Head of caudate nucleus (tissue), 42 donors: ENCODE results near the gene PDZD2.

Source experiments
- DNase-seq, 42 donors: peaks; one replicate each; pipeline versions ENCODE4 v3.0.0 to v3.0.0-alpha.2; 2020 to 2021; ENCODE audit warnings: mixed read lengths in 7 of 42
- intact Hi-C: fragments of 100-400 bp; cut with DNase I; formaldehyde crosslinking; loops from one replicate; pipeline ENCODE4 v1.15.0; 2022

PDZD2 gene

DNA sequence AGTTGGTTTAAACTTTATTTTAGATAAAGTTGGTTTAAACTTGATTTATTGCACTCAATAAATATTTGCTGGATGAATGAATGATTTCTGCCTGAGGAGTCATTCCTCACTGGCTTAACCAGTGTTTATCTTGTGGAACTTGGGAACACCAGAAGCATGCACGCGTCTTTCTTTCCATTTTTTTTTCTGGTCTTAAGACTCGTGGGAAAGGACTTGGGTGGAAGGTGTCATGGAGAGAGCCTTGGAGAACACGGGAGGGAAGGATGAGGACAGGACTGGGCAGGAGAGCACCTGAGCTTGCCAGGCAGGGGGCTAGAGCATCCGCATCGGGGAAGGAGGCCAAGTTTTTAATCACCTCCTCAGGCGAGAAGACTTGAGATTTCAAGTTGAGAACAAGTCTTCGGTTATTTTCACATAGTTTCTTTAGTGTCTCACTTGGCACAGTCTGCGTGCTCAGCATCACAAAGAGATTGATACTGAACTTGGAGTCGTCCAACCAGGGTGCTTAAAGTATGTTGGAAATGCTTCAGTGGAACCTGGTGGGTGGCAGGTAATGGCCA is 144.2 kb downstream of the PDZD2 start:
- DNase-seq = no peak
- intact Hi-C loops = no loop called here

DNA sequence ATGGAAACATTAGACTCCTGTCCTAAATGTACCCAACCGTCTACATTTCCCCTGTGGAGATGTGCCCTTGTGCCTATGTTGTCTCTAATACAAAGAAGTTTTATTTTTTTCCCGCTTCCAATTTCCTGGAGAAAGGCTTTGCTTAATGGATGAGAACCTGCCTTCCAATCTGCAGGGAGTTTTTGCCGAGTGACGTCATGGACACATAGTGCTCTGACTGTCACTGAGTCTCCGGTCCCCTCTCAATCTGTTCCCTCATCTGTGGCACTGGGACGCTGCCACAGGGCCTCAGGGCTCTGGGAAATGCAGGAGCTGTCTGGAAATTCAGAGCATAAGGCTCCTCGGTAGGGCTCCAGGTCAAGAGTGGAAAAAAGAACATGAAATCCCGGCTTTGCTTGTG is 144.8 kb downstream of the PDZD2 start:
- DNase-seq = no peak

DNA sequence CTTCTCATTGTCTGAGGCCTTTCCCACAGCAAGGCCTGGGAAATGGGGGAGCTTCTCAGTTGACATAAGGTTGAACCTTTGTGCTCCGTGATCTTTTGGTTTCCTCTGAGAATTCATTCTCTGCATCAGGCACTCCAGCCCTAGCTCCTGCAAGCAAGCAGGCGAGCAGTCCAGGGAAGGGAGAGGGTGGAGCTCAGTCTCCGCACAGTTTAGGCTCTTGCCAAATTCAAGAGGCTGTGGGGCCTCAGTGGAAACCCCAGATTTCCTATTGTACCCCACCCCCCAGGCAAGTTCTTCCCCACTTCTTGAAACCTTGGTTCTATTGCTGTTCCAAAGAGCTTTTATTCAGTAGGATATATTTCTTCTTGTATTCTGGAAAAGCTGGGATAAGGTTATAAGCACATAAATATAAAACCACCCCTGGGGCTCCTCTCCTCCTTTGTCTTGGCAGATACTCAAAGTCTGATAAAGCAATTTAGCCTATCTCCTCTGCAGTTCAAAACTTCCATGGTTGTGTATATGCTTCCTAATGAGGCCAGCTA is 147.2 kb downstream of the PDZD2 start:
- intact Hi-C loops = no loop called here

More for the DNA sequence above, 144.8 kb downstream of the PDZD2 start:
- intact Hi-C loops = no loop called here

DNA sequence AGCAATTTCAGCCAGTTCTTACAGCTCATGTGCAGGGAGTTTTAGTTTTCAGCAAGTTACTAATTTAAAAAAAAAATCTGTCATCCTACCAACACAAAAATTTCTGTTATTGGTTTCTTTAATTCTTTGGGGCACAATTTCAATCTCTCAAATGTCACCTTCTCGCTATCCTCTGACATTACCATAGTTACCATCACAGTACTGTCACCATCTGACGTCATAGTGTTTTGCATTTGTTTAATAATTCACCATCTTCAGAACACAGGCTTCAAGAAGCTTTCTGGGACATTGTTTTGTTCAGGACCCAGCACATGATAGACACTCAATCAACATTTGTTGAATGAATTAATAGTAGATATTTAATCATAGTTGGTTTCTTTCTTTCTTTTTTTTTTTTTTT is 155.1 kb downstream of the PDZD2 start:
- no peak for DNase-seq
- intact Hi-C loops = no loop called here

More for the DNA sequence above, 147.2 kb downstream of the PDZD2 start:
- no peak for DNase-seq

DNA sequence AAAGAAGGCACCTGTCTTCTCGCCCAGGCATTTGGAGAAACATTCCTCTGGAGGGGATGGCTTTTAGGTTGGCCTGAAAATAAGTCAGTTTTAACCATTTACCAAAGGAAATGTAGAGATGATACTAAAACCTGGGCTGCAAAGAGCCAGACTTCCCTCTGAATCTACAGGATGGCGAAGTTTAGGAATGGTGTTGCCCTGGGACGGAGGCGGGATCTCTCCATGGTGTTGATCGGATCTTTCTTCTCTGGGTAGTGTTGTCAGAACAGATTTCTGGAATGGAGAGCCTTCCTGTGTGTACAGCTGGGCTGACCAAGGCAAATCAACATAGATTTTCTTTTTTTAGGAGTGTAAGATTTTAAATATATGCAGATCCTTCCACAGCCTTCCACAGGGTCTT is 159.2 kb downstream of the PDZD2 start:
- intact Hi-C loops = no loop called here
- DNase-seq = no peak

DNA sequence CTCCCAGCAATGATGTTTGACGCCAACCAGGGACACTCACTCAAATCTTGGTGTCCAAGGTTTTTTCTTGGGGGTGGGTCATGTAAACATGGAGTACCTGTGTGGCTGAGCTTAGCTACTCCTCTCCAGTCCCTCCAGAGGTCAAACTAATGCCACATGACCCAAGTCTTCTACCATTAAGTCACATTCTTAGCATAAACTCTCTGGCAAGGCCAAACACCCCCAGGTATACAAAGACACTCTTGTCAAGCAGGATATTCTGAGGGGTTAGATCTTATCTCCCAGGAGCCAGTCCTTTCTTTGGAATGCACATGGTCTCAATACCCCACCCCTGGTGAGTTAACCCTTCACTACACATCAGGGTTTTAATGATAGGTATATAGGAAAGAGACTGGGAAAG is 161.4 kb downstream of the PDZD2 start:
- intact Hi-C loops = no loop called here
- DNase-seq = no peak

DNA sequence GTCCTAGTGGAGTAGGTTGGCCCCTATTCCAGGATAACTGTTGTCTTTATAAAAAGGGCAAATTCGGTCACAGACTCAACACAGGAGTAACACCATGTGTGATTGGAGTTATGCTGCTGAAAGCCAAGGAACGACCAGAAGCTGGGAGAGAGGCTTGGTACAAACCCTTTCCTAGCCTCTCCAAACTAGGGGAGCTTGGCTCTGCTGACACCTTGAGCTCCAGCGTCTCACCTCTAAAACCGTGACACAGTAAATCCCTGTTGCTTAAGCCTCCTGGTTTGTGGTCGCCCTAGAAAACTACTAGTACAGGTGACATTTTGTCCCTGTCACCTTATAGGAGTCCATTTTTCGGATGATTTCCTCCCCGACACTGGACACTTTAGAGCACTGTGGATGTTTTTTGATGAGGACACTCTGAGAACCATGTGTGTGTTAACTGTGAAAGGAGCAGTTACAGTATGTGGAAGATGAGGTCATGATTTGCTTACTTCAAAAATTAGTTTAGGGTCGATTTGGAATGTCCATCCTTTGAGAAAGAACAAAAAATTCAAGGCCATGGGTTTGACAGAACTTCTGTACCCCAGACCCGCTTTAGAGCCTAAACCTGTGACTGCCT is 167.0 kb downstream of the PDZD2 start:
- intact Hi-C loops = loop anchor here (5.0 kb wide), 1 partner anchor 224 kb away; no protein-coding TSS in a partner anchor
- DNase-seq = no peak

DNA sequence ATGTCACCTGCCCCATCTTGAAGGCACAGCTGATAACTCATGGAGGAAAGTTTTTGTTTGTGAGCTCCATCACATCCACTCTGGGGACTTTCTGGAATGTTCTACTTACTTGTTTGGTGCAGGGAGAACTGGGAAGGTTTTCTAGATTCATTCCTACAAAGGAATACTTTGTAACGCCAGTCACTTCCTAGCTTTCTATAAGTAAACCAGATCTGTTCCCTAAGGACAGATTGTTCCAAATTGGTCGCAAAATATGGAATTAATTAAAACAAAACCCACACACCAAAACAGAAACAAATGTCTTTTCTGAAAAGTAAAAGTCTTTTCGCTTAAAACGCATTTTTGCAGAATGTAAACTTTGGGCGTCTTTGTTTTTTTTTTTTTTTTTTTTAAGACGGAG is 167.6 kb downstream of the PDZD2 start:
- no peak for DNase-seq
- intact Hi-C loops = loop anchor here (5.0 kb wide), 1 partner anchor 224 kb away; no protein-coding TSS in a partner anchor

DNA sequence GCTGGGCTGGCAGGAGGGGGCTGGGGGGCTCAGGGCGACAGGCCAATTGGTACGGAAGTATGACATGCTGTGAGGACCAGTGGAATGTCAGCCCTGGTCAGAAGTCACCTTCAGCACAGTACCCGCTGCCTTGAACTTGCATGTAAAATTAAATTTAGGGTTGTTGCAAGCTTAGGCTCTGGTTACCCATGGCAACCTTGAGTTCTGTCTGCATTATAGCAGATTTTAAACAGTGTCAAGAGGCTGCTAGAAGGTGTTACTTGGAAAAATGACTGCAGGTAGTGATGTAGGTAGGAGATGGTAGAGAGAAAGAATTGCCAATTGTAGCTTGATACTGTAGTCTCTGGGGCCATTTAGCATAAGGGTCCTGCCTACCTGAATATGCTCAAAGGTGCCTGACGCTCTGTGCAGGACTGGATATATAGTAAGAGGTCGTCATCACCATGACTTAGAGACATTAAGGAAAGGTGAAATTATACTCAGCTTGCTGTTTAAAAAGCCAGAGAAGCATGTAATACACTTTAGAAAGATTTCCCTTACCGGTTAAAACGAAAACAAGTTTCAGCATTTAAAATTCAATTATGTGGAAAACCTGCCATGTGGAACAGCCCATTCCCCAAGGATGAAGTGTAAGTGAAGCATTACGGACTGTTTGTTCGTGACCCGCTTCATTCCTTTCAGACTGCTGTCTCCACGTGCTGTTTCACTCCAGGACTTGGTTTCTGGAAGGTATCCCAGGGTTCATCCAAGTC is 169.0 kb downstream of the PDZD2 start:
- peak in 6 of 42 donors; percentile 17 to 60 (median 27) for DNase-seq
- intact Hi-C loops = loop anchor here (2.0 to 5.0 kb wide), 2 partner anchors 169 to 226 kb away; partner anchors contain the start of gene PDZD2

DNA sequence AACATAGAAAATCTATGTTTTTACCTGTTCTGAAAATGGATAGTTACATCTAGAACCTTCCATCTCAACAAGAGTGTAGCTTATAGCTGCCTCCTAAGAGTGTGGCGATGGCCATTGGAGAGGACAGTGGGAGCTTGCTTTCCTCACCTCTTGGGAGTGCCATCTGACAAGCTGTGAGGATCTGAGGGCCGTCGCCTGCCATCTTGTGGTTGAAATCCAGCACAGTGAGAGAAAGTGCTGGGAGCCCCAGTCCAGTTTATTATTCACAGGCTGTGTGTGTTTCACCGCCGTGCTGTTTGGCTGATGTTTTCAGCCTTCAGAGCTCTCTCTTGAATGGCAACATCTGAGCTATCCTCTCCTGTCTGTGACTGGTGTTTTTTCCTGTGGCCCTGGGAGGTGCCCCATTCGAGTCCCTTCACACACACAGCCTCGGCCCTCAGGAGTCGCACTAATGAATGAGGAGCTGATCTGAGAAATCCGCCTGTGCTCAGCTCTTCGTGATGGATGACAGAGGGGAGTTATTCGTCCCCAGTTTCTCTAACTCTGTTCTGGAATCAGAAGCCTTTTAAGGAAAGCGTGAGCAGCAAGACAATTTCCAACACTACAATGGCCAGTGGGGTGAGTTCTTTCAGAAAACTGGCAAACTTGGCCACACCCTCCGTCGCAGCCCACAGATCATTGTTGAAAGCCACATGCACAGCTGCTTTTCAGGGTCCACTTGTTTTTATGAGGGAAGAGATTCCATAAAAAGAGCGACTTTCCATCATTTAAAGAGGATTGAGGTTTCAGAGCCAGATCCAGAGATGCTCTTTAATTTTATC is 170.3 kb downstream of the PDZD2 start:
- intact Hi-C loops = loop anchor here (2.0 to 5.0 kb wide), 2 partner anchors 170 to 227 kb away; partner anchors contain the start of gene PDZD2
- DNase-seq = peak; percentile 72 to 95 (median 87)

DNA sequence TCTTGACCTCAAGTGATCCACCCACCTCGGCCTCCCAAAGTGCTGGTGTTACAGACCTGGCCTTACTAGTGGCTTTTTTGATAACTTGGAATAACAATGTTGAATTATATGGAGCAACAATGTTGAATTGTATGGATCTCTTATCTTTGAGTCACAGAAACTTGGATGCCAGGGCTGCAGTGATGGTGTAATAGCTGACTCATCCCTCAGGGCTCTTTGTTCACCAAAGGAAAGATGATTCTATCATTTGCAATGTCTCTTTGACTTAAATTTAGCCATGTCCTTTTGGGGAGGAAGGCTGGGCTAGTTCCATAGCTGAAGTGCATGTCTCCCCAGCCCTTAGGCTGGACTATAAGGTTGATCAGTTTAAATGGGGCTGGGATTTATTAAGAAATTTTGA is 172.3 kb downstream of the PDZD2 start:
- intact Hi-C loops = no loop called here
- DNase-seq = peak in 14 of 42 donors; percentile 14 to 69 (median 40)

DNA sequence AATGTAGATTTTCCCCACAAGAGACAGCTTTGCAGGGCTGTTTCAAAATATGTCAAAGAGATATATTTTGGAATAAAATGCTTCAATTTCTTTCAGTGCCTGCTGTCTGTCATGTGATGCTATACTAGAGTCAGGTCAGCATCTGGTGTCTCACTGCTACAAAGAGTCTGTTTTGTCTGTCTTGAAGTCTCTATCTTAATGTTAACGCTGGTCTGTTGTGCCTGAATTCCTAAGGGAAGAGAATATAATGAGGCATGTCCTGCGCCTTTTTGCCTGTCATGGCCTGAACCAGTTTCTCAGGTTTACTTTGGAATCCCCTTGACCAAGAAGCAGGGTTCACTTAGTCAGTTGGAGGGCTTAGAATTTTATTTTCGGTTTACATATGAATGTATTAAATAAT is 176.4 kb downstream of the PDZD2 start:
- no peak for DNase-seq
- intact Hi-C loops = no loop called here

DNA sequence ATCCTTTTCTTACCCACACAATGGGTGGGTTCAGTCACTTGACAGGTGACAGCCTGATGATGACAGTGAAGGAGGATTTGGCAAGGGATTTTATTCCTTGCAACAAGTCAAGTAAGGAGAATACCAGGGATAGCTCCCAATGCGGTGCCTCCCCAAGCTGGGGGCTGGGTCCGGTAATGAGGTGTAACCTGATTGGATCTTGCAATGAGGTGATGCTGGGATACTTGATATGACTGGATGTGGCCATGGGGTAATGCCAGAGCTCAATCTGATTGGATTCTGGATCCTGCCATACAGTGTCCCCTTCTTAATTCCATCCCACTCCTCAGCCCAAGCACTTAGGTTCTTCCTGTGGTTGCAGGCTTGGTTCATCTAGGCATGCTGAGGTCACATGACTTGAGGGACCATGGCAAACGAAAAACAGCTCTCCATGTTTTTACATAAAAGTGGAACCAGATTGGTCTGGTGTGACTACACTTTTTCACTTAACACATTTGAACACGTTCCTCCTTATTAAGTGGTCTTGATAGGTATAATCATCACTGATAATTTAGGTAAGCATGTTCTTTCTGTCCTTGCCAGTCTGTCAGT is 181.1 kb downstream of the PDZD2 start:
- peak in 37 of 42 donors; percentile 15 to 80 (median 58) for DNase-seq
- intact Hi-C loops = no loop called here

DNA sequence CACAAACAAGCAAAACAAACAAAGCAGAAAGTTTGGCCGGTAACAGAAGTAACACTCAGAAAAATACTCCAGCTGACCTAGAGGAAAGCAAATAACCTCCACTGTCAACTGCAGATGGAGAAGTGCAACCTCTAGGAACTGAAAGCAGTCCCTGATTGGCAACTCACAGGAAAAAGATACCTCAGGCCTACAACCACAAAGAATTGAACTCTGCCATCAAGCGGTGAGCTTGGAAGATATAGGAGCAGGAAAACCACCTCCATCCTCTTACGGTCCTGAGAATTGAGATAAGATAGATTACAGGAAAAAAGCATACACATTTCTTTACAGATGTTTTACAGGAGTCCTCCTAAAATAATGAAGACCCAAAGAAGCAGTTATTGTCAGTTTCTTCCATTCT is 184.5 kb downstream of the PDZD2 start:
- intact Hi-C loops = no loop called here

DNA sequence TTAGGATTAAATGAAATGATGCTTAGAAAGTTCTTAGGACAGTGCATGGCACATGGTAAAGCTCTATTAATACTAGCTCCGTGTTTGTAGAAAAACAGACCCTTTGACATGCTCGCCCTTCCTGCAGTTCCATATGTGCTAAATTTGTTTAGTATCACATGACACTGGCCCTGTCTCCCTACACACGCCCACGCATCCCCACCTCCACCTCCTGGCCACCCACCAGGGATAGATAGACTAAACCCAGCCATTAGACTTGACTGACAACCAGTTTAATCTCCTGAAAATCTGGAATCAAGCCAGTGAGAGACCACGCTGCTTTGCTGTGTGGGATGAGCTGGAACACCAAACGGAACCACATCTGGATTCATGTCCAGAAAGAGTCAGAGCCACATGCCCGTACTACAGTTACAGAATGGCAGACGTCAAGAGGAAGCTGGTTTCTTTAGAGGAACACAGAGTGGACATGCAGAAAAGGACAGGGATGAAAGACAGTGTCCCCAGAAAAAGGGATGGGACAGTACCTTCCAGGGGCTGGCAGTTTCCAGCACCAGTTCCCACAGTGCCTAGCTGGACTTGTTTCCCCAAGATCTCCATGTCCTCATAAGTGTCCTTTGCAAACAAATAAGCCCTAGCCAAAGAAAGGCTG is 186.1 kb downstream of the PDZD2 start:
- DNase-seq = peak in 1 of 42 donors; percentile 37
- intact Hi-C loops = loop anchor here (5.0 kb wide), 3 partner anchors 92 to 267 kb away; no protein-coding TSS in a partner anchor

More for the DNA sequence above, 184.5 kb downstream of the PDZD2 start:
- DNase-seq = no peak

DNA sequence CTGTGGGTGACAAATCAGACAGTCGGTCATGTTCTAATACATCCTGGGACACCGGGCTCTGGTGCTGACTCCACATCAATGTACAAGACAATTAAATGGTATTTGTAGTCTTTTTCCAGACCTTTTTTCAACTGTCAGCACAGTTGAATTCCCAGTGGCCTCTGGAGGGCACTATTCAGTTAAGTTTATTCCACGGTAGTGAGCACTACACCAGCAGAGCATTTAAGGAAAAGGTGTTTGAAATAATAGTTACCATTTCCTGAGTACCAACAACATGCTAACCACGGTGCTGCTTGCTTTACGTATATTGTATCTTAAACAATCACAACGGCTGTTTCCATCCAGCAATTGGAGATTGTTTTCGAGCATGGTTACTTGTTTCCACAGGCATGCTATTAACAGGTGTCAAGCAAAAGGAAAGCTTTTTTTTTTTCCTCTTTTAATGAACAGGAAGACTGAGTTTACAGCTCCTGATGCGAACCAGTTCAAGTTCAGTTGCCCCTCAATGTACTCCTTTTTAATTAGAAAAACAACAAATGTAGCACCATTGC is 186.7 kb downstream of the PDZD2 start:
- DNase-seq = peak in 38 of 42 donors; percentile 30 to 87 (median 66)

DNA sequence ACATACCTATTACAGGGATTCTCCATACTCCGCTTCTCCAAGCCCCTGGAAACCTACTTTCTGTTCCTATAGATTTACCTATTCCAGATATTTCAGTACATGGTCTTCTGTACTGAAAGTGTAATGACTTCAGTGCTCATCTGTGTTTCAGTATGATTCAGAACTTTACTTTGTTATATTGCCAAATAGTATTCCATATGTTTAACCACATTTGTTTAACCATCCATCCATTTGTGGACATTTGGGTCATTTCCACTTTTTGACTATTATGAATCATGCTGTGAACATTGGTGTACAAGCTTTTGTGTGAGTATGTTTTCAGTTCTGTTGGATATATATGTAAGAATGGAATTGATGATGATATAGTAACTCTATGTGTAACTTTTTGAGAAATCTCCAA is 188.9 kb downstream of the PDZD2 start:
- intact Hi-C loops = loop anchor here (5.0 kb wide), 3 partner anchors 89 to 264 kb away; no protein-coding TSS in a partner anchor
- no peak for DNase-seq

More for the DNA sequence above, 186.7 kb downstream of the PDZD2 start:
- intact Hi-C loops = loop anchor here (5.0 kb wide), 3 partner anchors 92 to 267 kb away; no protein-coding TSS in a partner anchor

DNA sequence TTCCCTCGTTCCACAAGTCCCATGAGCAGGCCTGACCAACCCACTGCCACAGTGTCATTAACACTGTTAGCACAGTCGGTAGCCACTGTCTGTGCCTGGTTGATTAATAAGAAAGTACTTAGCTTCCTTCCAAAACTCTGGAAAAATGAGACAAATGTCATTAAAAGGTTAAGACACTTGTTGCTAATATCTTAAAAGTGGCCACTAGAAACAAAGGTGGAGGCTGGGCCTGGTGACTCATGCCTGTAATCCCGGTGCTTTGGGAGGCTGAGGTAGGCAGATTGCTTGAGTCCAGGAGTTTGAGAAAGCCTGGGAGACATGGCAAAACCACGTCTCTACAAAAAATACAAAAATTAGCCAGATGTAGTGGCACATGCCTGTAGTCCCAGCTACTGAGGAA is 194.0 kb downstream of the PDZD2 start:
- no peak for DNase-seq
- intact Hi-C loops = no loop called here
